Measurements from ENCODE around the gene HMX3.
A peak's percentile ranks its signal among the peaks of the same experiment; 100 is the strongest.

The HMX3 gene

GRCh38 chr10:123135415-123136141 lies at the start of gene HMX3:
HMX3 (plus strand) TSS chr10:123135970; CDS start chr10:123136051, 81 bp downstream.
- peak; percentile 17 for DNase-seq (ENCODE audit: low spot score)

- no peak for DNase-seq (ENCODE audit: low spot score)
These were observed 49.5 kb upstream of the HMX3 start for GRCh38 chr10:123086281-123086680.

- DNase-seq (ENCODE audit: low spot score): no peak
These were observed 48.4 kb upstream of the HMX3 start for GRCh38 chr10:123087348-123087747.

- DNase-seq (ENCODE audit: low spot score): no peak
These were observed 48.0 kb upstream of the HMX3 start for GRCh38 chr10:123087786-123088185.

GRCh38 chr10:123092635-123093414 lies 42.9 kb upstream of the HMX3 start:
- DNase-seq (ENCODE audit: low spot score): no peak

- DNase-seq (ENCODE audit: low spot score): no peak
These were observed 42.3 kb upstream of the HMX3 start for GRCh38 chr10:123093489-123093888.

GRCh38 chr10:123096452-123096851 lies 39.3 kb upstream of the HMX3 start:
- no peak for DNase-seq (ENCODE audit: low spot score)

GRCh38 chr10:123097039-123097438 lies 38.7 kb upstream of the HMX3 start:
- no peak for DNase-seq (ENCODE audit: low spot score)

GRCh38 chr10:123100030-123100762 lies 35.6 kb upstream of the HMX3 start:
- no peak for DNase-seq (ENCODE audit: low spot score)

GRCh38 chr10:123101872-123102271 lies 33.9 kb upstream of the HMX3 start:
- DNase-seq (ENCODE audit: low spot score): no peak

GRCh38 chr10:123102673-123103072 lies 33.1 kb upstream of the HMX3 start:
- no peak for DNase-seq (ENCODE audit: low spot score)

- DNase-seq (ENCODE audit: low spot score): no peak
These were observed 31.8 kb upstream of the HMX3 start for GRCh38 chr10:123103944-123104343.

GRCh38 chr10:123109466-123109865 lies 26.3 kb upstream of the HMX3 start:
- no peak for DNase-seq (ENCODE audit: low spot score)

GRCh38 chr10:123117644-123118417 lies 17.9 kb upstream of the HMX3 start:
- DNase-seq (ENCODE audit: low spot score): no peak

- DNase-seq (ENCODE audit: low spot score): no peak
These were observed 16.7 kb upstream of the HMX3 start for GRCh38 chr10:123119081-123119480.

- no peak for DNase-seq (ENCODE audit: low spot score)
These were observed 9.5 kb upstream of the HMX3 start for GRCh38 chr10:123126246-123126645.

- no peak for DNase-seq (ENCODE audit: low spot score)
These were observed 6.0 kb upstream of the HMX3 start for GRCh38 chr10:123129618-123130271.

GRCh38 chr10:123132576-123133477 lies 2.9 kb upstream of the HMX3 start:
- peak; percentile 86 for DNase-seq (ENCODE audit: low spot score)

- DNase-seq (ENCODE audit: low spot score): no peak
These were observed 2.0 kb upstream of the HMX3 start for GRCh38 chr10:123133541-123134342.

Measured in CD4-positive, alpha-beta T cell treated with Interleukin-2 at 100 ng/mL for 4 hours (primary cell).